HG03060 (cell line): ENCODE measurements around the gene ITPRID1.
"Not testable (repeated sequence)": the region's sequence is repeated elsewhere in the genome, so short reads cannot be mapped to it uniquely, and the experiment has no call there.

Source experiments
- ATAC-seq: cut with Tn5 transposase; IDR thresholded peaks from one replicate; pipeline ENCODE4 v1.9.1; 2021; ENCODE audit warnings: low read depth, moderate number of reproducible peaks; ENCODE audit not compliant: unreplicated experiment

The ITPRID1 gene

DNA sequence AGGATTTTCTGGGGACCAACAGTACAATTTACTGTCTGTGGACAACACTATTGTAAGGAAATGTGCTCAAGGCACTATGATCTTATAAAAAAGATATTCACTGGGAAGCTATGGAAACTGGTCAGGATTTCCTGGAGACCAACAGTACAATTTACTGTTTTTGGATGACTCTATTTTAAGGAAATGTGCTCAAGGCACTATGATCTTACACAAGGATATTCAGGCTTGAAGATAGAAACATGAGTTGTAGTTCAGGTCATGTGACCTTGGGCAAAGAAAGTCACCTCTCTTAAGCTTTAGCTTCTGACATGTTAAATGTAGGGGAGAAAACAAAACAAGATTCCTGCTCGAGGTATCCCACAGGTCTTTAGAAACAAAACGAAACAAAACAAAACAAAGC lies 1.7 kb upstream of the ITPRID1 start:
- no peak for ATAC-seq

GRCh38 chr7:31516680-31517502 lies 3.0 kb downstream of the ITPRID1 start:
- no peak for ATAC-seq

- no peak for ATAC-seq
Observed at GRCh38 chr7:31517513-31517912, 3.6 kb downstream of the ITPRID1 start.

DNA sequence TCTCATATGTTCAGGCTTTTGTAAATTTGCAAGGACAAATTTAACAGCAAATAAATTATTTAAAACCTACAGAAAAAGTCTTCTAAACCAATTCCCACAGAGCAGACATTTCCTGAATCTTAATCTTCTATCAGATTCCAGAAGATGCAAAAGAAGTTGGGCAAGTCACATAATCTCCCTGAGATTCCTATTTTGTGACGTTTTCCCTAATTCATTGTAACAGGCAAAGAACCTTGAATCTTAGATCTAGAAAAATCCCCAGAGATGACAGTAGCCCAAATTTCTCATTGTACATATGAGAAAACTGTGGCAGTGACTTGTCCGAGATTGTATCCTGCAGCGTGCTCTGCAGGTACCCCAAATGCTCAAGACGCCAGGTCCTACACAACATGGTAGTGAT lies 4.9 kb downstream of the ITPRID1 start:
- no peak for ATAC-seq

GRCh38 chr7:31521336-31522010 lies 7.6 kb downstream of the ITPRID1 start:
- ATAC-seq, result no peak

DNA sequence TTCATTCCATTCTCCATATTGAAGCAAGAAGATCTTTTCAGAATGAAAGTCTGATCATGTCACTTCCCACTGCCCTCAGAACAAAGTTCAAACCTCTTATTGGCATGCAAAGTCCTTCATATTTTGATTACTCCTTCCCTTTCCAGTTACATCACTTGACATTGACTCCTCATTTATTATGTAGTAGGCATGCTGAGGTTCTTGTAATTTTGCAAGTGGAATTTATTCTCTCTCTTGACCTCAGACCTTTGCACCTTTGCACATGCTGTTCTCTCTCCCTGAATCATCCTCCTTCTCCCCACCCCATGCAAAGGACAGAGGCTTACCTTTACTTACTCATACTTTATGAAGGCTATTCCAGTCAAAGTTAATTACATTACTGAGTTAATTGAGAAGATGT lies 13.0 kb downstream of the ITPRID1 start:
- ATAC-seq, result no peak

GRCh38 chr7:31529103-31529502 lies 15.2 kb downstream of the ITPRID1 start:
- ATAC-seq, result no peak

- ATAC-seq, result not testable (repeated sequence)
Observed at GRCh38 chr7:31540651-31541185, 26.8 kb downstream of the ITPRID1 start.

DNA sequence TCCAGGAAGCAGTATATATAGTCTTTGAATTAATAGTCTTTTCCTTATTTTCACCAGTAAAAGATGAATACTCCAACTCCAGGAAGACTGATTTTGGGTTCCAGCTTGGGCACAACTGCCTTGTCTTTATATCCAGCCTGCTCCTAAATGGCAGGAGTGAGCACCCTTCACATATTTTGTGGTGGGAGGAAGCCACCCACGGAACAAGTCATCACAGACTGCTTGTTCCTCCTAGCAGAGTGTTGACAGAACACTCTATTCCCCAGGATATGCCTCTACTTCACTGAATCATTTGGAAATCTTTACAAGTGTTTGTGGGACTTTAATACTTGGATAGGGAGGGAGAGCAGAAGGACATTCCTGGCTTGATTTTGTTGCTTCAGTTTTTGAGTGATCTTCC lies 31.7 kb downstream of the ITPRID1 start:
- no peak for ATAC-seq

GRCh38 chr7:31549611-31550010 lies 35.7 kb downstream of the ITPRID1 start:
- ATAC-seq, result no peak

DNA sequence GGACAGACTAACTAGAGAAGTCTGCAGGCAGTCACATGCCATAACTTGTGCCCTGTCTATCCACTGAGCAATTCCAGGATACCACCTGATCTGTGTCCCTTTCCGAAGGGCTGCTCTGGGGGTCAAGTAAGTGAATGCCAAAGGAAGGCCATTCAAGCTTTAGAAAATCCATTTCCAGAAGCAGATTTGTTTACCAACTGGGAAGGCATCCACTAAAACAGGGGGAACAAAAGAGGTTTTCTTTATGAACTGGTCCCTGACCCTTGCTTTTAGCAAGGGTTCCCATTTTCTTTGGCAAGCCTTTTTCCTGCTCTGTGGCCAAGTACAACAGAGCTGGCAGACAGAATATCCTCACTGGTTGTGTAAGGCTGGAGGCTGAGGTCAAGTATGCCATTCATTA lies 36.5 kb downstream of the ITPRID1 start:
- ATAC-seq, result no peak

DNA sequence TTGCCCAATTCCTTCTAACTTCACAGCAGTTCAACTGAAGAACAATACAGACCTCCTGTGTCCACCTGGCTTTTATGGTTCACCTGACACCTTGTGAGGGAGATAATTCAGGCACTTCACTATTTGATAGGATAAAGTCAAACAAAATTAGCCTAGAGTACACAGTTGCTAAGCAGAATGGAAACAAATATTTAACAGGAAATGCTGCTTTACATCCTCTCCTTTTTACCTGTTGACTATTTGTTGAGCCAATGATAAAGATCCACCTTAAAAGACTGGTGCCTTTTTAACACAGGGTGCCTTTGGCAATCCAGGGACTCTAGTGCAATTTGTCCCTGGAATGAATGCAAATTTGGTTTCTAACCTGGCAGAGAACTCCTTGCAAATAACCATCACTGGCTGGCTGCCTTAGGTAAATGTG lies 39.8 kb downstream of the ITPRID1 start:
- ATAC-seq, result no peak

GRCh38 chr7:31562002-31562401 lies 48.1 kb downstream of the ITPRID1 start:
- ATAC-seq, result no peak

GRCh38 chr7:31563522-31563921 lies 49.6 kb downstream of the ITPRID1 start:
- ATAC-seq, result no peak

- ATAC-seq, result no peak
Observed at GRCh38 chr7:31563951-31564350, 50.1 kb downstream of the ITPRID1 start.

DNA sequence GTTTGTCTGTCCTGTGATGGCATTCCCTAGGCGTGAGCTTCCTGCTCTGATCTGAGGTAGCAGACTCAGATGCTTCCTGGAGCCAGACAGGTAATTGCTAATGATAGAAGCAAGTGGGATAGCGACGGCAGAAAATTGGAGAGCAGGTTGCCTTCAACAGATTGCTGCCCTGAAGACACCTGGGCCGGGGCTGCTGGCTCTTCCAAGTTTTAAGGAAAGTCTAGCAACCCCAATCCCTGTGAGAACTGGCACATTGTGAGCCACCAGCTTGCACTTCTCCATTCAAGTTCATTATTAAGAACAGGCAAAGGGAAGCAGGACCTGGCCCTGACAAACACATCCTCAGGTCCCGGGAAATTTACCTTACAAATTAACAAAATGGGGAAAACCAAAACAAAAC lies 50.8 kb downstream of the ITPRID1 start:
- ATAC-seq, result no peak

DNA sequence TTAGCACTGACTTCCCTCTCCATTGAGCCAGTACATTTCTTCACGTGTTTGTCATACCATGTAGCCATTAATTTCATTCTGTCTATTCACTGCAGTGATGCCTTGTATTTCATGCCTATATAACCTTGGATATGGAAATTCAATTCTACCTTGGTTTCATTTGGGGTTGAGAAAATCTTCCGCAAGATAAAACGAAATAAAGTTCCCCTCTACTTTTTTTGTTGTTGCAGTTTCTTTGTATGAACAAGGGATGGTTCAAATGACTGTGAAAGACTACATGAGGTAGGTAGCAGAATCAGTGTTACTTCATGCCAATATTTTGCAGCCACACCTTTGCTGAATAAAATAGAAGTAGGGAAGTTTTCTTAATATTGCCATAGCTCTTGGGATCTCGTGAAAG lies 55.6 kb downstream of the ITPRID1 start:
- no peak for ATAC-seq

DNA sequence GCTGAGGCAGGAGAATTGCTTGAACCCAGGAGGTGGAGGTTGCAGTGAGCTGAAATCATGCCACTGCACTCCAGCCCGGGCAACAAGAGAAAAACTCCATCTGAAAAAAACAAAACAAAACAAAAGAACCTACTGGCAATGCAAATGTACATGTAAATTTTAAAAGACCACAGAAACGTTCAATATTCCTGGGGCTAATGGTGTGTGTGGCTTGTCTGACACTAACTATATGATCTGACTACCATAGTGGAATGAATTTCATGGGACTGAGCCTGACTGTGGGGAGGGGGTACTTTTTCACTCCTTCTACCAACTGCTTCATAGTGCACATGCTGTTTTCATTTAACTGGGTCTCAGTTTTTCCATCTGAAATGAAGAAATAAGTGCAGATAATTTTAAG lies 69.6 kb downstream of the ITPRID1 start:
- ATAC-seq, result no peak

DNA sequence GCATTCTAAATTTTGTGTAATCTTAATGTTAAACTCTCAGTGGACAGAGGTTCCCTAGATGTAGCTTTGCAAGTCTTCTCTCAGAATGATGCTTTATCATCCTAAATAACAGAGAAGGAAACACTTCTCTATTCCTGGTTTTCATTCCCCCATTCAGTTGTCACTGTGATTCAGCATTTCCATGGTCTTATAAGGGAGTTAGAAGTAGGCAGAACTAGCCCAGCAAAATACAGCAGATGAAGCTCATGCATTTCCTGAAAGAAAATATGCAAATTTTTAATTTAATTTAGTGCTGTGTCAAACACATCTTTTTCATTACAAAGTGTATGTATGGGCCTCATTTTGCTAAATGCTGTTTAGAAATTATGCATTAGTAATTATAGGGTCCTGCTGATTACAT lies 70.1 kb downstream of the ITPRID1 start:
- no peak for ATAC-seq

GRCh38 chr7:31595390-31595789 lies 81.5 kb downstream of the ITPRID1 start:
- no peak for ATAC-seq

DNA sequence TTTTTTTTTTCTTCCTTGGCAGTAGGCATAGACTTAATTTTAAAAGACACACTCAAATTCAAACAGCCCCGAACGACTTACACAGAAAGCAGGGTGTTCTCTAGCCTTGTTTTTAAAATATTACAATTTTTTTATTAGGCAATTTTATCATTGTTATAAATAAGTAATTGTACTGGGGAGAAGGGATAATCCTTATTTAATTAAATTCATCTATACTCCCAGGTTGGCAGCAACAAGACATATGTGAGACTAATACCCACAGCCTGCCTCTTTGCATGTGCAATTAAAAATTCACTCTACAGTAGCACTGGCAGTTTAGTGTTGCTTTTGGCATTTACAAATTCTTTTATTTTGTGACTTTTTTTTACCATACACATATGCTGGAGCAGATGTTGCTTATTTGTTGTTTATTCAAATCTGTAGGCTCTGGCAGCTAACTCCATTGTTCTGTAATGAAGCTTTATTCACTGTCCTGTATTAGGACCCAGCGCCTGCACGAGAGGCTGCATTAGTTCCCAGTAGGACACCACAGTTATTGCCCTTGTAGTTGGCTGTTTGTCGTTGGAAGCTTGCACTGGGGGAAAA lies 88.2 kb downstream of the ITPRID1 start:
- no peak for ATAC-seq
